Breast epithelium (tissue), 3 donors: ENCODE data around the gene CAV2.

Source experiments
- POLR2A ChIP-seq: fragments of 450-650 bp; IDR thresholded peaks from one replicate; pipeline ENCODE4 v1.6.1; 2016; ENCODE audit warnings: antibody characterized with exemption, mild to moderate bottlenecking, moderate library complexity
- POLR2AphosphoS5 ChIP-seq, 3 donors: sonication (generic); formaldehyde crosslinking; IDR thresholded peaks; one replicate each; pipeline ENCODE4 v1.6.1; 2017; ENCODE audit warnings: antibody characterized with exemption in 3 of 3
- TF ChIP-seq, protein P1 (sequence below), 3 donors: fragments of 450-650 bp; IDR thresholded peaks; one replicate each; pipeline ENCODE4 v1.5.1; 2016 to 2017; ENCODE audit warnings: antibody characterized with exemption in 3 of 3, mild to moderate bottlenecking in 3 of 3, moderate library complexity in 3 of 3

GRCh38 chr7:116478834-116479233, 20.7 kb upstream of the CAV2 start:
- TF ChIP-seq POLR2AphosphoS5 (IDR thresholded peaks at IDR 0.05) (no peak), POLR2A (no peak)
- TF ChIP-seq, protein P1, sequence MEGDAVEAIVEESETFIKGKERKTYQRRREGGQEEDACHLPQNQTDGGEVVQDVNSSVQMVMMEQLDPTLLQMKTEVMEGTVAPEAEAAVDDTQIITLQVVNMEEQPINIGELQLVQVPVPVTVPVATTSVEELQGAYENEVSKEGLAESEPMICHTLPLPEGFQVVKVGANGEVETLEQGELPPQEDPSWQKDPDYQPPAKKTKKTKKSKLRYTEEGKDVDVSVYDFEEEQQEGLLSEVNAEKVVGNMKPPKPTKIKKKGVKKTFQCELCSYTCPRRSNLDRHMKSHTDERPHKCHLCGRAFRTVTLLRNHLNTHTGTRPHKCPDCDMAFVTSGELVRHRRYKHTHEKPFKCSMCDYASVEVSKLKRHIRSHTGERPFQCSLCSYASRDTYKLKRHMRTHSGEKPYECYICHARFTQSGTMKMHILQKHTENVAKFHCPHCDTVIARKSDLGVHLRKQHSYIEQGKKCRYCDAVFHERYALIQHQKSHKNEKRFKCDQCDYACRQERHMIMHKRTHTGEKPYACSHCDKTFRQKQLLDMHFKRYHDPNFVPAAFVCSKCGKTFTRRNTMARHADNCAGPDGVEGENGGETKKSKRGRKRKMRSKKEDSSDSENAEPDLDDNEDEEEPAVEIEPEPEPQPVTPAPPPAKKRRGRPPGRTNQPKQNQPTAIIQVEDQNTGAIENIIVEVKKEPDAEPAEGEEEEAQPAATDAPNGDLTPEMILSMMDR (IDR thresholded peaks at IDR 0.05) = no peak
